IPS DF 6.9 (cell line): Measurements from ENCODE around the gene CD48.
A peak's percentile ranks its signal among the peaks of the same experiment; 100 is the strongest.
"Not testable (repeated sequence)": the region's sequence is repeated elsewhere in the genome, so short reads cannot be mapped to it uniquely, and the experiment has no call there.

Experiments
- DNase-seq: peaks from one replicate; pipeline ENCODE4 v3.0.0-alpha.2; 2013; ENCODE audit warnings: low read depth, low spot score
- H3K27ac ChIP-seq: one replicate; pipeline ENCODE4 v1.5.1; 2013; ENCODE audit warnings: low read length, control low read depth
- H3K27me3 ChIP-seq: 2 replicates; pipeline ENCODE4 v1.6.1; 2013; ENCODE audit warnings: mild to moderate bottlenecking, low read length; ENCODE audit not compliant: control insufficient read depth, insufficient read depth
- H3K36me3 ChIP-seq: 2 replicates; pipeline ENCODE4 v1.6.1; 2013; ENCODE audit warnings: low read length; ENCODE audit not compliant: control insufficient read depth, insufficient read depth
- H3K4me1 ChIP-seq: 2 replicates; pipeline ENCODE4 v1.6.1; 2013; ENCODE audit warnings: low read length; ENCODE audit not compliant: control insufficient read depth, insufficient read depth
- H3K4me3 ChIP-seq: 2 replicates; pipeline ENCODE4 v1.5.1; 2013; ENCODE audit warnings: mild to moderate bottlenecking, low read length
- H3K9me3 ChIP-seq: 2 replicates; pipeline ENCODE4 v1.6.1; 2013; ENCODE audit warnings: low read length, inconsistent platforms; ENCODE audit not compliant: control insufficient read depth, insufficient read depth
- WGBS: extraction: QIAGEN DNeasy Blood & Tissue Kit; methylation state at CpG from one replicate; pipeline ENCODE4 v1.1.7; 2013; ENCODE audit warnings: mixed read lengths, missing lambda C conversion rate; ENCODE audit not compliant: insufficient read length, insufficient coverage; 5-methylcytosine and 5-hydroxymethylcytosine counted together

The CD48 gene

DNA sequence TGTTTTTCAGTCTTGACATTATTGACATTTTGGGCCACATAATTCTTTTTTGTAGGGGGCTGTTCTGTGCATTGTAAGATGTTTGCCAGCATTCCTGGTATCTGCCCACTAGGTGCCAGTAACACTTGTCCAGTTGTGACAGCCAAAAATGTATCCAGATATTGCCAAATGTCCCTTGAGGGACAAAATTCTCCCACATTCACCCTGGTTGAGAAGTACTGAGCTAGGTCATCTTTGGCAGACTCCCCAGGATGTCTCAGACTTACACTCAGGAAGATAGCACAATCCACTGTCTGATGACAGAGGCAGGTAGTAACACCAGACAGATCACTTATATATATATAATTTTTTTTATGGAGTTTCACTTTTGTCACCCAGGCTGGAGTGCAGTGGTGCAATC, 5.9 kb downstream of the CD48 start:
- H3K27me3 ChIP-seq, result no peaks in the 10 kb centered on the region
- H3K36me3 ChIP-seq, result no peaks in the 10 kb centered on the region
- H3K4me1 ChIP-seq, result no peaks in the 10 kb centered on the region
- no peaks in the 10 kb centered on the region for H3K9me3 ChIP-seq
- no peak overlapping the region for H3K27ac ChIP-seq
- no peak for DNase-seq
- no peak overlapping the region for H3K4me3 ChIP-seq

- not testable (repeated sequence) for H3K4me3 ChIP-seq, H3K36me3 ChIP-seq, H3K27ac ChIP-seq, H3K4me1 ChIP-seq, H3K9me3 ChIP-seq, H3K27me3 ChIP-seq, DNase-seq
- no CpG with 5 or more reads among the region's 3 CpGs for WGBS
Observed at GRCh38 chr1:160705212-160705621, 6.4 kb downstream of the CD48 start.

GRCh38 chr1:160704250-160704649, 7.4 kb downstream of the CD48 start:
- no peaks in the 10 kb centered on the region for H3K4me1 ChIP-seq
- no peak for DNase-seq
- WGBS, result no CpG with 5 or more reads among the region's 4 CpGs
- no peak overlapping the region for H3K27ac ChIP-seq
- H3K4me3 ChIP-seq, result no peak overlapping the region
- H3K27me3 ChIP-seq, result no peaks in the 10 kb centered on the region
- H3K9me3 ChIP-seq, result no peaks in the 10 kb centered on the region
- H3K36me3 ChIP-seq, result no peaks in the 10 kb centered on the region

- Histone ChIP-seq H3K4me3 (no peak overlapping the region), H3K27me3 (no peaks in the 10 kb centered on the region), H3K4me1 (no peaks in the 10 kb centered on the region), H3K9me3 (no peaks in the 10 kb centered on the region), H3K27ac (no peak overlapping the region), H3K36me3 (no peaks in the 10 kb centered on the region)
- no CpG with 5 or more reads among the region's 5 CpGs for whole genome bisulfite sequencing
- DNase-seq, result no peak
Observed at GRCh38 chr1:160702100-160702499, 9.5 kb downstream of the CD48 start.

DNA sequence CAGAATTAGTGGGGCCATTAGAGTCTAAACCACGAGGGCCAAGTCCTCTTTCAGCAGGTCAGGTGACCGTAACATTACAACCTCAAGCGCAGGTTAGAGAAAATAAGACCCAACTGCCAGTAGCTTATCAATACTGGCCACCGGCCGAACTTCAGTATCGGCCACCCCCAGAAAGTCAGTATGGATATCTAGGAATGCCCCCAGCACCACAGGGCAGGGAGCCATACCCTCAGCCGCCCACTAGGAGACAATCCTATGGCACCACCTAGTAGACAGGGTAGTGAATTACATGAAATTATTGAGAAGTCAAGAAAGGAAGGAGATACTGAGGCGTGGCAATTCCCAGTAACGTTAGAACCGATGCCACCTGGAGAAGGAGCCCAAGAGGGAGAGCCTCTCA, 19.2 kb downstream of the CD48 start:
- no CpG with 5 or more reads among the region's 10 CpGs for WGBS
- DNase-seq, result not testable (repeated sequence)

DNA sequence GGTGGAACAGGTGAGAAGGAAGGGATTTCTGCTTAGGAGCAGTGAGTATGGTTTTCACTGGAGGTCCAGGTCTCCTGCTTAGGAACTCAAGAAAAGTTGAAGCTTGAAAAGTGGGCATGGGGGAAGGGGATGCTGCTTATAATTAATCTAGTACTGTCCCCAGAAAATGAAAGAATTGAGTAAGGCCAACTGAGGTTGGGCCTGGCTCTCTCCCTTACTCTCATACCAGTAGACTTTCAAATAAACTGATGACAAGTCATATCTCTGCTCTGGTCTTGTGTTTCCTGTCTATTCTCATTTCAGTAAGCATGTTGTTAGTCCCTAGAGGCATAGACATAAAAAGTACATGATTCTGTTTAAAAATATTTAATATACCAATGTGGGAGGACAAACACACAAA, 26.4 kb downstream of the CD48 start:
- H3K4me3 ChIP-seq, result no peak overlapping the region
- no peaks in the 10 kb centered on the region; the same call in 1 of the 2 replicates for H3K4me1 ChIP-seq
- no peaks in the 10 kb centered on the region for H3K9me3 ChIP-seq
- no peak for DNase-seq
- no peaks in the 10 kb centered on the region for H3K27me3 ChIP-seq
- H3K27ac ChIP-seq, result no peak overlapping the region
- no peaks in the 10 kb centered on the region for H3K36me3 ChIP-seq

More for the DNA sequence above, 19.2 kb downstream of the CD48 start:
- not testable (repeated sequence) for H3K4me1 ChIP-seq, H3K36me3 ChIP-seq, H3K9me3 ChIP-seq, H3K4me3 ChIP-seq, H3K27me3 ChIP-seq, H3K27ac ChIP-seq

GRCh38 chr1:160682983-160683865, 28.4 kb downstream of the CD48 start:
- no CpG with 5 or more reads among the region's 4 CpGs for WGBS
- no peaks in the 10 kb centered on the region; the same call in 1 of the 2 replicates for H3K4me1 ChIP-seq
- H3K36me3 ChIP-seq, result no peaks in the 10 kb centered on the region
- H3K27ac ChIP-seq, result no peak overlapping the region
- no peak for DNase-seq
- no peak overlapping the region for H3K4me3 ChIP-seq
- no peaks in the 10 kb centered on the region for H3K27me3 ChIP-seq
- H3K9me3 ChIP-seq, result no peaks in the 10 kb centered on the region

GRCh38 chr1:160681891-160682140, 29.8 kb downstream of the CD48 start:
- Histone ChIP-seq H3K36me3 (no peaks in the 10 kb centered on the region), H3K27ac (no peak overlapping the region), H3K4me1 (no peaks in the 10 kb centered on the region; the same call in 1 of the 2 replicates), H3K27me3 (no peaks in the 10 kb centered on the region), H3K4me3 (no peak overlapping the region), H3K9me3 (no peaks in the 10 kb centered on the region)
- DNase-seq, result no peak
- no CpG with 5 or more reads among the region's 3 CpGs for WGBS

DNA sequence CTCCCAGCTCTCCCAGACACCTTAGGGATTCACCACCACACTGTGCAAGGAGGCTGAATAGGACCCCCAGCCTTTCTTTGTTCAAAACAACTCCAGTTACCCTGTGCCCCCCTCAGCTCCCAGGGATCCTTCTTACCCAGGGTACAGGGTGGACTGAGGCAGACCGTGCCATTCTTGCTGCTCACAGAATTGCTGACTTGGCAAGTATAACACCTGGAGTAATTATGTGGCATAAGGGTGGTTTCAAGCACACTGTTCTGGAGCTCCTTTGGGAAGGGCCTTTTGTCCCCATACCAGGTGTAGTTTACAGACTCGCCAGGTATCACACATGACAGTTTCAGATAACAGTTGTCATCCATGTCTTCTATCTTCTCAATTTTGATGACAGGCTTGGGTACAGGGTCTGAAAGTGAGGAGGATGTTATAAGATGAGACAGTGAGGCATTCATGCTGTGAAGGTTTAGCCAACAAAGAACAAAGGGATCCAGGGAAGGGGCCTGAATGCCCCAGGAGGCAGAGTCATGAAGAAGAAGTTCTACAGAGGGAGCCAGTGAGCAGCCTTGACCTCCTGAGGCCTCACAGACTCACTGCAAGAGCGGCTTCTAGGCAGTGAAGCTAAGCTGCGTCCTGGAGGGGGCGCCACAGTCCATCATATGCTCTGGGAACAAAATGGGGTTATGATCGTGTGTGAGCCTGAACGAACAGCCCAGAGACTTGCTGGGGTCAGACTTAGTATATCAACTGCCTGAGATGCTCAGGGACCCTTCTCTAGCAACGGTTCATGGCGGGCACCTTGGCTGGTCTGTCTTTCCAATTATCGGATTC, 30.3 kb downstream of the CD48 start:
- Histone ChIP-seq H3K36me3 (no peaks in the 10 kb centered on the region), H3K27me3 (no peaks in the 10 kb centered on the region), H3K9me3 (no peaks in the 10 kb centered on the region), H3K27ac (no peak overlapping the region), H3K4me1 (no peaks in the 10 kb centered on the region; the same call in 1 of the 2 replicates), H3K4me3 (no peak overlapping the region)
- WGBS, result no CpG with 5 or more reads among the region's 10 CpGs
- peak; percentile 95 for DNase-seq

GRCh38 chr1:160680399-160680798, 31.2 kb downstream of the CD48 start:
- Histone ChIP-seq H3K27ac (no peak overlapping the region), H3K9me3 (no peaks in the 10 kb centered on the region), H3K27me3 (no peaks in the 10 kb centered on the region), H3K36me3 (no peaks in the 10 kb centered on the region), H3K4me1 (peaks cover under 1% of the 10 kb centered on the region; the same call in 1 of the 2 replicates), H3K4me3 (no peak overlapping the region)
- no CpG with 5 or more reads among the region's 8 CpGs for WGBS
- no peak for DNase-seq
